SH-SY5Y (cell line): ENCODE measurements around the gene GJC1.

Experiments used
- GATA2 ChIP-seq: IDR thresholded peaks from 2 replicates; pipeline ENCODE4 v1.6.1; 2011; ENCODE audit warnings: mild to moderate bottlenecking, low read depth, low read length
- GATA3 ChIP-seq: IDR thresholded peaks from 2 replicates; pipeline ENCODE4 v1.6.1; 2011; ENCODE audit warnings: low read depth, mild to moderate bottlenecking, low read length, moderate library complexity

- TF ChIP-seq GATA2: no peak
- no peak for TF ChIP-seq GATA3
Measured at GRCh38 chr17:44774271-44775135, 55.6 kb downstream of the GJC1 start.
